SK-MEL-5 (cell line): ENCODE data around the gene CACNG5. TPM values are rescaled to one million over a fixed set of nuclear protein-coding genes. Genes with fewer than 3 reads are reported as not detected.
A peak's percentile ranks its signal among the peaks of the same experiment; 100 is the strongest.
"Not testable (repeated sequence)": the region's sequence is repeated elsewhere in the genome, so short reads cannot be mapped to it uniquely, and the experiment has no call there.

Experiments
- DNase-seq: peaks from one replicate; pipeline ENCODE4 v3.0.0-alpha.2; 2016; ENCODE audit warnings: low read depth, low spot score
- in situ Hi-C: cut with HindIII; loops from 2 replicates; pipeline ENCODE4 v1.10.0; 2016; ENCODE audit warnings: low sequenced_read_pairs, high pct_unique_total_duplicates, low pct_unique_long_range_greater_than_20kb
- total RNA-seq: library from RNA; depleted of rRNA; stranded (reverse); fragments of >200 nt; shearing (Covaris generic); gene quantifications from 2 replicates; pipeline ENCODE4 v1.2.3, GENCODE V29; 2014

CACNG5 gene
- total RNA-seq, 1 experiment from 2014 or later = not detected

GRCh38 chr17:66885417-66885816, 50.5 kb downstream of the CACNG5 start:
- in situ Hi-C loops = no loop called here
- DNase-seq = no peak

- no peak for DNase-seq
- in situ Hi-C loops = no loop called here
Observed at GRCh38 chr17:66889480-66890230, 54.7 kb downstream of the CACNG5 start.

GRCh38 chr17:66892246-66892645, 57.3 kb downstream of the CACNG5 start:
- in situ Hi-C loops = no loop called here
- no peak for DNase-seq

GRCh38 chr17:66893382-66893781, 58.5 kb downstream of the CACNG5 start:
- DNase-seq = no peak
- in situ Hi-C loops = no loop called here

- DNase-seq = no peak
- in situ Hi-C loops = no loop called here
Observed at GRCh38 chr17:66893863-66894262, 58.9 kb downstream of the CACNG5 start.

- in situ Hi-C loops = no loop called here
- no peak for DNase-seq
Observed at GRCh38 chr17:66897141-66897540, 62.2 kb downstream of the CACNG5 start.

- in situ Hi-C loops = no loop called here
- no peak for DNase-seq
Observed at GRCh38 chr17:66898536-66898935, 63.6 kb downstream of the CACNG5 start.

- peak; percentile 73 for DNase-seq
- in situ Hi-C loops = no loop called here
Observed at GRCh38 chr17:66900126-66901010, 65.5 kb downstream of the CACNG5 start.

- DNase-seq, in situ Hi-C loops: not testable (repeated sequence)
Observed at GRCh38 chr17:66903296-66903695, 68.4 kb downstream of the CACNG5 start.

GRCh38 chr17:66903781-66904180, 68.9 kb downstream of the CACNG5 start:
- in situ Hi-C loops = no loop called here
- DNase-seq = no peak

- in situ Hi-C loops = no loop called here
- DNase-seq = no peak
Observed at GRCh38 chr17:66904760-66905624, 70.1 kb downstream of the CACNG5 start.

GRCh38 chr17:66906321-66907278, 71.7 kb downstream of the CACNG5 start:
- in situ Hi-C loops = no loop called here

GRCh38 chr17:66909804-66910373, 75.0 kb downstream of the CACNG5 start:
- in situ Hi-C loops = no loop called here
- DNase-seq = no peak

More at GRCh38 chr17:66906321-66907278, 71.7 kb downstream of the CACNG5 start:
- peak; percentile 95 for DNase-seq

- in situ Hi-C loops = no loop called here
- DNase-seq = no peak
Observed at GRCh38 chr17:66910651-66911285, 75.9 kb downstream of the CACNG5 start.

GRCh38 chr17:66915204-66915611, 80.3 kb downstream of the CACNG5 start:
- peak; percentile 86 for DNase-seq
- in situ Hi-C loops = no loop called here

- DNase-seq = no peak
- in situ Hi-C loops = no loop called here
Observed at GRCh38 chr17:66915792-66916191, 80.9 kb downstream of the CACNG5 start.
